K562 (cell line): ENCODE results near the gene PYGB. TPM values are rescaled to one million over a fixed set of nuclear protein-coding genes. Genes with fewer than 3 reads are reported as not detected.

Experiments
- ATAC-seq: fragments of 200-7000 bp; cut with Tn5 transposase; 3 replicates; pipeline ENCODE4 v1.9.1; 2020; ENCODE audit warnings: moderate library complexity
- BruUV-seq: library from RNA; stranded (reverse); fragments of 400-500 nt; replicated peaks from 2 replicates; lab custom pipeline; 2021; lab: Mats Ljungman, UMichigan
- CTCF ChIA-PET: fragments of 300-600 bp; formaldehyde crosslinking; extraction: SDS; loops from one replicate; lab custom pipeline; 2021; ENCODE audit warnings: low intra/inter-chr PET ratio; lab: Yijun Ruan, JAX
- POLR2A ChIA-PET: fragments of 300-600, 350-650 bp; sonication (Branson Sonifier 250); formaldehyde crosslinking; extraction: SDS; loops from one replicate; lab custom pipeline; 2021; ENCODE audit warnings: antibody characterized with exemption, inconsistent platforms; lab: Yijun Ruan, JAX
- DNase-seq, 4 experiments: peaks; one replicate each; pipeline versions ENCODE4 v3.0.0 to v3.0.0-alpha.2; 2011 to 2018; ENCODE audit warnings: low spot score in 3 of 4, mixed read lengths in 3 of 4; ENCODE audit errors: extremely low read depth in 1 of 4
- FAIRE-seq: peaks from 2 replicates; lab custom pipeline; 2011; peaks lifted over from hg19 to GRCh38; lab: Jason Lieb, UNC
- H2AFZ ChIP-seq: 2 replicates; pipeline ENCODE4 v1.6.0; 2011; ENCODE audit warnings: low read depth, low read length, control low read depth, inconsistent platforms
- H3K27ac ChIP-seq: fragments of 200-600 bp; 3 replicates; pipeline ENCODE4 v1.8.0; 2011; ENCODE audit warnings: low read depth, mild to moderate bottlenecking, control low read depth, inconsistent platforms, low read length, moderate library complexity, mixed read lengths; ENCODE audit errors: extremely low read depth
- H3K27me3 ChIP-seq, 2 experiments: fragments of 300-600 bp in 1 of 2; 2 replicates in 1 of 2; 3 replicates in 1 of 2; pipeline versions ENCODE4 v1.6.0 to v1.8.0; 2011; ENCODE audit warnings: inconsistent platforms in 2 of 2, low read length in 2 of 2, mild to moderate bottlenecking in 1 of 2, mixed read lengths in 1 of 2, moderate library complexity in 1 of 2; ENCODE audit not compliant: control insufficient read depth in 2 of 2, insufficient read depth in 2 of 2
- H3K36me3 ChIP-seq: fragments of 300-600 bp; 3 replicates; pipeline ENCODE4 v1.8.0; 2011; ENCODE audit warnings: mild to moderate bottlenecking, low read length, inconsistent platforms; ENCODE audit not compliant: control insufficient read depth, insufficient read depth
- H3K4me1 ChIP-seq, 2 experiments: fragments of 200-600 bp in 1 of 2; replicated peaks in 1 of 2; 2 replicates in 1 of 2; 3 replicates in 1 of 2; pipeline versions ENCODE4 v1.5.1 to v1.8.0; 2011; ENCODE audit warnings: inconsistent platforms in 2 of 2, low read length in 2 of 2, mild to moderate bottlenecking in 1 of 2, mixed read lengths in 1 of 2, moderate library complexity in 1 of 2; ENCODE audit not compliant: control insufficient read depth in 2 of 2, insufficient read depth in 2 of 2
- H3K4me2 ChIP-seq: 2 replicates; pipeline ENCODE4 v1.6.1; 2011; ENCODE audit warnings: low read length, control low read depth, inconsistent platforms, mixed read lengths; ENCODE audit not compliant: insufficient read depth
- H3K4me3 ChIP-seq: fragments of 200-600 bp; sonication (generic), shearing (Covaris generic); 2 replicates; pipeline ENCODE4 v1.5.1; 2016; ENCODE audit warnings: control low read depth, inconsistent platforms
- H3K79me2 ChIP-seq: fragments of 200-600 bp; 3 replicates; pipeline ENCODE4 v1.8.0; 2011; ENCODE audit warnings: low read length, inconsistent platforms; ENCODE audit not compliant: control insufficient read depth, insufficient read depth
- H3K9ac ChIP-seq, 2 experiments: 2 replicates each; pipeline versions ENCODE4 v1.6.0 to v1.6.1; 2011; ENCODE audit warnings: low read depth in 2 of 2, low read length in 2 of 2, control low read depth in 1 of 2, inconsistent platforms in 1 of 2, mild to moderate bottlenecking in 1 of 2, mixed read lengths in 1 of 2; ENCODE audit not compliant: insufficient read depth in 1 of 2
- H3K9me1 ChIP-seq: one replicate; pipeline ENCODE4 v1.6.0; 2011; ENCODE audit warnings: inconsistent platforms, mild to moderate bottlenecking, low read length, moderate library complexity; ENCODE audit not compliant: control insufficient read depth, insufficient read depth
- H3K9me3 ChIP-seq: replicated peaks from 2 replicates; pipeline ENCODE4 v1.5.1; 2011; ENCODE audit warnings: low read depth, low read length, inconsistent platforms; ENCODE audit not compliant: control insufficient read depth, insufficient read depth
- H4K20me1 ChIP-seq: replicated peaks from 2 replicates; pipeline ENCODE4 v1.6.1; 2011; ENCODE audit warnings: low read length, inconsistent platforms, mixed read lengths; ENCODE audit not compliant: control insufficient read depth, insufficient read depth
- ILF3 ChIP-seq: fragments of 450-650 bp; IDR thresholded peaks from 2 replicates; pipeline ENCODE4 v1.6.1; 2018; ENCODE audit warnings: antibody characterized with exemption, mild to moderate bottlenecking, moderate library complexity, borderline replicate concordance
- MAZ ChIP-seq, 2 experiments: fragments of 450-650 bp in 1 of 2; sonication (generic) in 1 of 2; formaldehyde crosslinking; IDR thresholded peaks in 1 of 2; conservative IDR thresholded peaks in 1 of 2; 2 replicates each; pipeline versions ENCODE4 v1.4.0 to v1.5.0; 2020; ENCODE audit warnings: mild to moderate bottlenecking in 1 of 2, missing genetic modification reagents in 1 of 2
- NCOA4 ChIP-seq: fragments of 450-650 bp; IDR thresholded peaks from 2 replicates; pipeline ENCODE4 v1.6.1; 2018; ENCODE audit warnings: mild to moderate bottlenecking; ENCODE audit not compliant: partially characterized antibody
- PRPF4 ChIP-seq: fragments of 200-400 bp; formaldehyde crosslinking; IDR thresholded peaks from one replicate; pipeline ENCODE4 v1.6.1; 2017; ENCODE audit warnings: low read length, low read depth, mild to moderate bottlenecking; ENCODE audit not compliant: insufficient read depth, poor library complexity, severe bottlenecking
- PURB ChIP-seq: sonication (generic); formaldehyde crosslinking; IDR thresholded peaks from 2 replicates; pipeline ENCODE4 v1.9.0; 2021; ENCODE audit warnings: low read depth, mild to moderate bottlenecking, missing genetic modification reagents
- RBM34 ChIP-seq: fragments of 200-400 bp; formaldehyde crosslinking; IDR thresholded peaks from 2 replicates; pipeline ENCODE4 v1.6.1; 2018; ENCODE audit warnings: low read length, borderline replicate concordance; ENCODE audit not compliant: insufficient read depth
- SIN3B ChIP-seq: fragments of 450-650 bp; IDR thresholded peaks from 2 replicates; pipeline ENCODE4 v1.6.1; 2017; ENCODE audit warnings: low read depth, mild to moderate bottlenecking, moderate library complexity
- TAF1 ChIP-seq: IDR thresholded peaks from 2 replicates; pipeline ENCODE4 v1.6.1; 2011; ENCODE audit warnings: mild to moderate bottlenecking, low read length, moderate library complexity; ENCODE audit not compliant: insufficient read depth, control insufficient read depth, severe bottlenecking; ENCODE audit errors: extremely low read depth
- WGBS: fragments of 100-300 bp; shearing (Covaris generic); methylation state at CpG from one replicate; pipeline ENCODE4 v1.1.6; 2016; ENCODE audit warnings: low coverage, mixed read lengths; ENCODE audit not compliant: insufficient coverage; ENCODE audit errors: missing lambda C conversion rate; 5-methylcytosine and 5-hydroxymethylcytosine counted together
- in situ Hi-C: fragments of 300-500 bp; cut with MboI; formaldehyde crosslinking; loops from 4 replicates; pipeline ENCODE4 v1.15.0; 2018; ENCODE audit warnings: inconsistent platforms, mixed read lengths
- intact Hi-C: fragments of 100-400 bp; cut with micrococcal nuclease; formaldehyde crosslinking; loops from 2 replicates; pipeline ENCODE4 v1.14.2; 2022
- polyA plus RNA-seq, 8 experiments: library from polyadenylated mRNA; depleted of rRNA in 4 of 8; stranded (reverse) in 5 of 8; unstranded in 3 of 8; fragments of >200 nt; fragmentation: Nextera tagmentation in 2 of 8; fragmentation: Illumina TruSeq in 1 of 8; extraction: Ambion mirVana in 2 of 8; extraction: Trizol in 1 of 8; gene quantifications; 2 replicates each; pipeline versions ENCODE4 v1.2.1 to v1.2.3, GENCODE V29; 2011 to 2014; ENCODE audit warnings: inconsistent platforms in 1 of 8, missing spikeins in 1 of 8
- total RNA-seq, 7 experiments: library from RNA; depleted of rRNA in 6 of 7; stranded (reverse); fragments of >200 nt in 6 of 7; fragmentation: Illumina TruSeq in 2 of 7; extraction: Trizol in 2 of 7; gene quantifications; 2 replicates each; pipeline versions ENCODE4 v1.2.1 to v1.2.3, GENCODE V29; 2011 to 2021; ENCODE audit warnings: low replicate concordance in 1 of 7
- TF ChIP-seq, protein P1 (sequence below): sonication (generic); formaldehyde crosslinking; IDR thresholded peaks from 2 replicates; pipeline ENCODE4 v1.8.0; 2022; ENCODE audit warnings: mild to moderate bottlenecking, missing genetic modification reagents
- TF ChIP-seq, protein P2 (sequence below): fragments of 450-650 bp; conservative IDR thresholded peaks from 2 replicates; pipeline ENCODE4 v1.6.1; 2016; ENCODE audit warnings: missing genetic modification characterization, low read depth, mild to moderate bottlenecking, missing compliant biosample characterization, moderate library complexity

PYGB gene
- total and polyA plus RNA-seq, 9 of the 15 experiments (the other 6 are each of a cell fraction or from before 2014, with no cell fraction given) = 0.34 to 18.0 (median 9.8) TPM

DNA sequence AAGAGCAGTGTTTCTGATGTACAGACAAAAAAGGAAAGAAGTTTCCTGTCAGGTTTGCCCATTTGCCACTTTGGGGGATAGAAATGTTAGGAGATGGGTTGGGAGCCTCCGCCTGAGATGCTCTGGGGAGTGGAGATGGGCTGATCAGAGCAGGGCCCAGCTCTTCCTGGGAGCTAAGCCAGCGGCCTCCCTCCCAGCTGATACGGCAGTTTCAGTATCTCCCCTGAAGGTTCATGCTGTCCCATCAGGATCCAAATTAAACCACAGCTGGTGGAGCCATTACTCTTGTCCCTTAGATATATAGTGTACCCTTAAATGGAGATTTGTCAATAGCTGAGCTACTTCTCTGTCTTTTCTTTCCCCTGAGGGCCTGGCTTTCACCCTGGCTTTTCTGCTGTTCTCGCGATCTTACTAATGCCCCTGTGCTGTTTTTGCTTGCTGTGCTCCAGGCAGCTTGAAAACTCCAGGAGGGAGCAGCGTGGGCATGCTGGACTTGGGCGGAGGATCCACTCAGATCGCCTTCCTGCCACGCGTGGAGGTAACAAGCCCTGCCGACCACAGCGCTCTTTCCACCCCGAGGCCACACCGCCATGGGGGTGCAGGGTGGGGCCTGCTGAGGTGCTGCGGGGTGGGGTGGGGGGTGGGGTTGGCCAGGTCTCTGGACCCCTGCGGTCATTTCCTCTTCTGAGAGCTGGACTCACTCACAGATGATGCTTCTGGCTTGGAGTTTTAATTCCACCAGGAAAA lies 31.5 kb upstream of the PYGB start (continued):
- TF ChIP-seq TAF1 (no peak), ILF3 (no peak), PURB (CRISPR knock-in tag) (no peak), PRPF4 (no peak)
- TF ChIP-seq, protein P1, sequence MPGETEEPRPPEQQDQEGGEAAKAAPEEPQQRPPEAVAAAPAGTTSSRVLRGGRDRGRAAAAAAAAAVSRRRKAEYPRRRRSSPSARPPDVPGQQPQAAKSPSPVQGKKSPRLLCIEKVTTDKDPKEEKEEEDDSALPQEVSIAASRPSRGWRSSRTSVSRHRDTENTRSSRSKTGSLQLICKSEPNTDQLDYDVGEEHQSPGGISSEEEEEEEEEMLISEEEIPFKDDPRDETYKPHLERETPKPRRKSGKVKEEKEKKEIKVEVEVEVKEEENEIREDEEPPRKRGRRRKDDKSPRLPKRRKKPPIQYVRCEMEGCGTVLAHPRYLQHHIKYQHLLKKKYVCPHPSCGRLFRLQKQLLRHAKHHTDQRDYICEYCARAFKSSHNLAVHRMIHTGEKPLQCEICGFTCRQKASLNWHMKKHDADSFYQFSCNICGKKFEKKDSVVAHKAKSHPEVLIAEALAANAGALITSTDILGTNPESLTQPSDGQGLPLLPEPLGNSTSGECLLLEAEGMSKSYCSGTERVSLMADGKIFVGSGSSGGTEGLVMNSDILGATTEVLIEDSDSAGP (CRISPR knock-in tag) = no peak

DNA sequence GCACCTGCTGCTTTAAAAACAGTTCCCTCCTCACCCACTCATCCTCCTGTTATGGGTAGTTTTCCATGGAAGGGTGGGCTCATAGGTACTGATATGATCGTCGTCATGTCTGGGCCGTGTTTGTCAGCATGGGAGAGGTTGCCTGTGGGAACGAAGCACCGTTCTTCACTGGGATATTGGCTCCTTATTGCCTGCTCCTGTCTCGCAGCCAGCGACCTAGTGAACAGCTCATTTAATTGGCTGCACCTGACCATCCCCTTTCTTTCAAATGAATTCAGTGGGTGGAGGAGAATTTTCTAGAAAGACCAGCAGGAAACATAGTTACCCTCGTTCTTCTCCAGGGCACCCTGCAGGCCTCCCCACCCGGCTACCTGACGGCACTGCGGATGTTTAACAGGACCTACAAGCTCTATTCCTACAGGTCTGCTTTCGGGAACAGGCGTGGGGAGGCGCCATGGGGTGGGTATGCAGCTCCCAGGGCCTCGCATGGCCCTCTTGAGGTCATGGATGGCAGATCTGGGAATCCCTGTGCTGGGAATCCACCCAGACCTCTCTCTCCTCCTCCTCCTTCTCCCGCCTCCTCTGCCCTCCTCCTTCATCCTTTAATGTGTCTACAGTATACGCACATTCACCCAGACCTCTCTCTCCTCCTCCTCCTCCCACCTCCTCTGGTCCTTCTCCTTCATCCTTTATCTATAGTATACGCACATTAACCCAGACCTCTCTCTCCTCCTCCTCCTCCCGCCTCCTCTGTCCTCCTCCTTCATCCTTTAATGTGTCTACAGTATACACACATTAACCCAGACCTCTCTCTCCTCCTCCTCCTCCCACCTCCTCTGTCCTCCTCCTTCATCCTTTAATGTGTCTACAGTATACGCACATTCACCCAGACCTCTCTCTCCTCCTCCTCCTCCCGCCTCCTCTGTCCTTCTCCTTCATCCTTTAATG lies 30.4 kb upstream of the PYGB start:
- ChIA-PET POLR2A (no interaction called here), CTCF (no interaction called here)
- H3K9ac ChIP-seq = no peak overlapping the region; a peak in 1 of 4 replicates
- 77% methylated on average over 13 of the region's 21 CpGs for WGBS
- H3K27me3 ChIP-seq = no peaks in the 10 kb centered on the region
- H2AFZ ChIP-seq = no peak overlapping the region
- FAIRE-seq = no peak
- intact Hi-C loops = no loop called here
- TF ChIP-seq RBM34 = no peak
- TF ChIP-seq MAZ (CRISPR knock-in tag; conservative IDR thresholded peaks at IDR 0.05 in 1 of 2, IDR thresholded peaks at IDR 0.05 in 1 of 2) = no peak
- TF ChIP-seq PURB (CRISPR knock-in tag) = no peak
- TF ChIP-seq SIN3B = no peak
- TF ChIP-seq, protein P2, sequence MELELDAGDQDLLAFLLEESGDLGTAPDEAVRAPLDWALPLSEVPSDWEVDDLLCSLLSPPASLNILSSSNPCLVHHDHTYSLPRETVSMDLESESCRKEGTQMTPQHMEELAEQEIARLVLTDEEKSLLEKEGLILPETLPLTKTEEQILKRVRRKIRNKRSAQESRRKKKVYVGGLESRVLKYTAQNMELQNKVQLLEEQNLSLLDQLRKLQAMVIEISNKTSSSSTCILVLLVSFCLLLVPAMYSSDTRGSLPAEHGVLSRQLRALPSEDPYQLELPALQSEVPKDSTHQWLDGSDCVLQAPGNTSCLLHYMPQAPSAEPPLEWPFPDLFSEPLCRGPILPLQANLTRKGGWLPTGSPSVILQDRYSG = no peak
- no peak for TF ChIP-seq NCOA4
- H3K9me3 ChIP-seq = no peaks in the 10 kb centered on the region
- in situ Hi-C loops = no loop called here
- no peak overlapping the region for H3K27ac ChIP-seq
- peaks cover 4 to 18% of the 10 kb centered on the region in 2 experiments; a peak in 4 of 5 replicates for H3K4me1 ChIP-seq
- H3K36me3 ChIP-seq = peaks cover 21% of the 10 kb centered on the region; the same call in 2 of the 3 replicates
- no peak overlapping the region for H3K4me3 ChIP-seq
- no peak overlapping the region for H3K4me2 ChIP-seq
- H4K20me1 ChIP-seq = no peaks in the 10 kb centered on the region
- ATAC-seq = no peak
- no peaks in the 10 kb centered on the region for H3K9me1 ChIP-seq
- no TSS peak for BruUV-seq
- no peak for DNase-seq
- no peaks in the 10 kb centered on the region for H3K79me2 ChIP-seq
